GM18505 (cell line): ENCODE results near the gene CHPT1.

ENCODE experiments used
- ATAC-seq: cut with Tn5 transposase; IDR thresholded peaks from one replicate; pipeline ENCODE4 v1.9.1; 2021; ENCODE audit not compliant: unreplicated experiment
- POLR2A ChIP-seq: IDR thresholded peaks from 4 replicates; pipeline ENCODE4 v1.6.1; 2011; ENCODE audit warnings: borderline replicate concordance; ENCODE audit not compliant: insufficient read depth, insufficient read length; ENCODE audit errors: extremely low read depth

The CHPT1 gene

DNA sequence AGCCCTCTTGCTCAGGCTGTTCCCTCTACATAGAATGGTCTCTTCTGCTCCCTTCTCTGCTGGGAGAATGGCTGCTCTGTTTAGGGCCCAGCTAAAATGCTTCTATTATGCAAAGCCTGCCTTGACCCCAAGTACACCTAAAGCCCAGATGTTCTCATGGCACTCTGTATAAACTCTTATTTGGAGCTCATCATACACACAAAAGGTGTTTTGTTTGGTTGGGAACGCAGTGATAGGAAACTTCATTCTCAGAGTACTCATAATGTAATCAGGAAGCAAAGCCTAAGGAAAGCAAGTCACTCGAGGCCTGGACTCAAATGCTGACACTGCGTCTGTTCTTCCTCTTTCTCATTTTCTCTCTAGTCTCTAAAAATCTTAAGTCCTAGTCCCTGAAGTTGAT is 80.0 kb downstream of the CHPT1 start:
- no peak for TF ChIP-seq POLR2A
- no peak for ATAC-seq

DNA sequence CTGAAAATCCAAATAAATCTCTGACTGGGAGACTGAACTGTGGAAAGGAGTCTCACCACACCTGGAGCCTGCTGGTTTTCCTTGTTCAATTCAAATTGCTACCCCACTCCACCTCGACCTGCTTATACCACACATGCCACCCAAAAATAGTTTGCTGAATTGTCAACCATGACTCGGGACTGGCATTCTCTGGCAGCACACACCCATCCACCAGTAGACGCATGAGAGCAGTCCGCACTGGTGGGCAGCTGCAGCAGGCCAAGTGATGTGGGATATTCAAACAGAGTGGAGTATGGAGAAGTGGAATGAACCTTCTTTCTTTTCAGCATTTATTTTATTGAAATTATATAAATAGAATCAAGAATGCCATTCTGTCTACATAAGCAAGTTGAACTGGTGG is 80.5 kb downstream of the CHPT1 start:
- TF ChIP-seq POLR2A: no peak

More for the DNA sequence above, 80.5 kb downstream of the CHPT1 start:
- no peak for ATAC-seq
